K562 (cell line): Measurements from ENCODE around the gene SLC5A6. TPM values are rescaled to one million over a fixed set of nuclear protein-coding genes. Genes with fewer than 3 reads are reported as not detected.
A peak's percentile ranks its signal among the peaks of the same experiment; 100 is the strongest.

Experiments used
- ARID2 ChIP-seq: fragments of 450-650 bp; IDR thresholded peaks from 2 replicates; pipeline ENCODE4 v1.6.1; 2017; ENCODE audit warnings: antibody characterized with exemption, mild to moderate bottlenecking
- ATF7 ChIP-seq: fragments of 450-650 bp; IDR thresholded peaks from 2 replicates; pipeline ENCODE4 v1.7.1; 2014; ENCODE audit warnings: mild to moderate bottlenecking, moderate library complexity
- ELF4 ChIP-seq: fragments of 450-650 bp; formaldehyde crosslinking; IDR thresholded peaks from 2 replicates; pipeline ENCODE4 v1.4.0; 2022; ENCODE audit warnings: missing genetic modification characterization
- KDM5B ChIP-seq: fragments of 200-600 bp; sonication (generic); IDR thresholded peaks from 2 replicates; pipeline ENCODE4 v1.6.1; 2012; ENCODE audit warnings: low read depth, mild to moderate bottlenecking, moderate library complexity, low read length, control low read depth, inconsistent platforms; ENCODE audit not compliant: insufficient replicate concordance
- MAFG ChIP-seq: fragments of 450-650 bp; conservative IDR thresholded peaks from 2 replicates; pipeline ENCODE4 v1.6.1; 2016; ENCODE audit warnings: missing genetic modification characterization, missing compliant biosample characterization
- PTBP1 ChIP-seq: fragments of 200-400 bp; formaldehyde crosslinking; IDR thresholded peaks from 2 replicates; pipeline ENCODE4 v1.6.1; 2017; ENCODE audit warnings: low read depth, low read length
- SAP30 ChIP-seq: fragments of 200-600 bp; sonication (generic); IDR thresholded peaks from 2 replicates; pipeline ENCODE4 v1.6.1; 2012; ENCODE audit warnings: borderline replicate concordance, low read depth, mild to moderate bottlenecking, moderate library complexity, low read length, control low read depth, inconsistent platforms; ENCODE audit not compliant: insufficient read depth, poor library complexity, severe bottlenecking
- SUPT5H ChIP-seq: fragments of 450-650 bp; IDR thresholded peaks from 2 replicates; pipeline ENCODE4 v1.6.1; 2016
- ZNF584 ChIP-seq: fragments of 200-800 bp; sonication (Bioruptor generic); IDR thresholded peaks from 2 replicates; pipeline ENCODE4 v1.6.1; 2016; ENCODE audit warnings: low read depth, mild to moderate bottlenecking, missing genetic modification characterization, missing compliant biosample characterization
- polyA plus RNA-seq, 8 experiments: library from polyadenylated mRNA; depleted of rRNA in 4 of 8; stranded (reverse) in 5 of 8; unstranded in 3 of 8; fragments of >200 nt; fragmentation: Nextera tagmentation in 2 of 8; fragmentation: Illumina TruSeq in 1 of 8; extraction: Ambion mirVana in 2 of 8; extraction: Trizol in 1 of 8; gene quantifications; 2 replicates each; pipeline versions ENCODE4 v1.2.1 to v1.2.3, GENCODE V29; 2011 to 2014; ENCODE audit warnings: inconsistent platforms in 1 of 8, missing spikeins in 1 of 8
- total RNA-seq, 7 experiments: library from RNA; depleted of rRNA in 6 of 7; stranded (reverse); fragments of >200 nt in 6 of 7; fragmentation: Illumina TruSeq in 2 of 7; extraction: Trizol in 2 of 7; gene quantifications; 2 replicates each; pipeline versions ENCODE4 v1.2.1 to v1.2.3, GENCODE V29; 2011 to 2021; ENCODE audit warnings: low replicate concordance in 1 of 7
- TF ChIP-seq, protein P1 (sequence below), 2 experiments: IDR thresholded peaks in 1 of 2; conservative IDR thresholded peaks in 1 of 2; 2 replicates each; pipeline ENCODE4 v1.6.1; 2016; ENCODE audit warnings: low read depth in 2 of 2, mild to moderate bottlenecking in 1 of 2, missing compliant biosample characterization in 1 of 2, missing genetic modification characterization in 1 of 2, moderate library complexity in 1 of 2
- TF ChIP-seq, protein P2 (sequence below): fragments of 450-650 bp; formaldehyde crosslinking; IDR thresholded peaks from 2 replicates; pipeline ENCODE4 v1.4.0; 2020; ENCODE audit warnings: mild to moderate bottlenecking, moderate library complexity
- TF ChIP-seq, protein P3 (sequence below): fragments of 250-450 bp; sonication (Bioruptor Pico); IDR thresholded peaks from 2 replicates; pipeline ENCODE4 v1.5.0; 2022; ENCODE audit warnings: mild to moderate bottlenecking
- TF ChIP-seq, protein P4 (sequence below): sonication (generic); formaldehyde crosslinking; IDR thresholded peaks from 2 replicates; pipeline ENCODE4 v1.8.0; 2022; ENCODE audit warnings: mild to moderate bottlenecking, missing genetic modification reagents
- TF ChIP-seq, protein P5 (sequence below): fragments of 450-650 bp; formaldehyde crosslinking; conservative IDR thresholded peaks from 2 replicates; pipeline ENCODE4 v1.4.0; 2022; ENCODE audit warnings: mild to moderate bottlenecking, missing genetic modification characterization

Gene SLC5A6
- total and polyA plus RNA-seq, 9 of the 15 experiments (the other 6 are each of a cell fraction or from before 2014, with no cell fraction given) = 32.6 to 137 (median 107) TPM

DNA sequence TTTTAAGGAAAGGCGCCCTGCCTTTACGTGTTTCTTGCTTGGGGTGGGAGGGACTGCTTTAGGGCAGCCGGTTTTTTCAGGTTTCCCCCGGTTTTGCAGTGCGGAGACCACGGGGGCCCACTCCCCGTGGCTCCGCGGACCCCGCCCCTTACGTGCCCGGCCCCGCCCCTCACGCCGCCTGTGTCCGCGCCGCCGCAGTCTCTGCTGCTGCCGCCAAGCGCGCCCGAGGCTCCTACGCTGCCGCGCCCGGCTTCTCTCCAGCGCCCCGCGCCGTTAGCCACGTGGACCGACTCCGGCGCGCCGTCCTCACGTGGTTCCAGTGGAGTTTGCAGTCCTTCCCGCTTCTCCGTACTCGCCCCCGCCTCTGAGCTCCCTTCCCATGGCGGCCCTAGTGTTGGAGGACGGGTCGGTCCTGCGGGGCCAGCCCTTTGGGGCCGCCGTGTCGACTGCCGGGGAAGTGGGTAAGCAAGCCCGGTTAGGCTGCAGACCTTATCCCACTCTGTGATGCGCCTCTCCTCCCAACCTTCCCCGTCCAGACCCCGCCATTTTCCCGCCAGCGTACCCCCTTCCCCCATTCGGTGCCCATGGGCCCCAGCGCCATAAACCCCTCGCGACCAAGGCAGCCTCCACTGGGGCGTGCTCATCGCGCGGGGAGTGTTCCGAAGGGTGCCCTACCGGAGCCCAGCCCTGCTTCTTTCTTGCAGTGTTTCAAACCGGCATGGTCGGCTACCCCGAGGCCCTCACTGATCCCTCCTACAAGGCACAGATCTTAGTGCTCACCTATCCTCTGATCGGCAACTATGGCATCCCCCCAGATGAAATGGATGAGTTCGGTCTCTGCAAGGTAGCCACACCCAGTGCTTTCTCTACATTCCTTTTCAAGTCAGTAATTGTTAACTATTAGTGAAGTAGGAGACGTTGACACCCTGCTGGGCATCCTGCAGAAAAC lies 5.4 kb upstream of the SLC5A6 start, which contains the start of gene CAD (continued):
- TF ChIP-seq, protein P1, sequence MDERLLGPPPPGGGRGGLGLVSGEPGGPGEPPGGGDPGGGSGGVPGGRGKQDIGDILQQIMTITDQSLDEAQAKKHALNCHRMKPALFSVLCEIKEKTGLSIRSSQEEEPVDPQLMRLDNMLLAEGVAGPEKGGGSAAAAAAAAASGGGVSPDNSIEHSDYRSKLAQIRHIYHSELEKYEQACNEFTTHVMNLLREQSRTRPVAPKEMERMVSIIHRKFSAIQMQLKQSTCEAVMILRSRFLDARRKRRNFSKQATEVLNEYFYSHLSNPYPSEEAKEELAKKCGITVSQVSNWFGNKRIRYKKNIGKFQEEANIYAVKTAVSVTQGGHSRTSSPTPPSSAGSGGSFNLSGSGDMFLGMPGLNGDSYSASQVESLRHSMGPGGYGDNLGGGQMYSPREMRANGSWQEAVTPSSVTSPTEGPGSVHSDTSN (CRISPR knock-in tag; IDR thresholded peaks at IDR 0.05; ENCODE audit: low read depth) = no peak
- TF ChIP-seq, protein P1 (tag; conservative IDR thresholded peaks at IDR 0.05; ENCODE audit: low read depth) = no peak
- TF ChIP-seq ATF7 (peak; percentile 44; the same call in 1 of the 2 replicates), ARID2 (no peak), ELF4 (no peak), PTBP1 (no peak), SUPT5H (peak; percentile 86), ZNF584 (peak; percentile 53; the same call in 1 of the 2 replicates), KDM5B (peak; percentile 75), SAP30 (peak; percentile 96), MAFG (tag) (no peak)
- TF ChIP-seq, protein P2, sequence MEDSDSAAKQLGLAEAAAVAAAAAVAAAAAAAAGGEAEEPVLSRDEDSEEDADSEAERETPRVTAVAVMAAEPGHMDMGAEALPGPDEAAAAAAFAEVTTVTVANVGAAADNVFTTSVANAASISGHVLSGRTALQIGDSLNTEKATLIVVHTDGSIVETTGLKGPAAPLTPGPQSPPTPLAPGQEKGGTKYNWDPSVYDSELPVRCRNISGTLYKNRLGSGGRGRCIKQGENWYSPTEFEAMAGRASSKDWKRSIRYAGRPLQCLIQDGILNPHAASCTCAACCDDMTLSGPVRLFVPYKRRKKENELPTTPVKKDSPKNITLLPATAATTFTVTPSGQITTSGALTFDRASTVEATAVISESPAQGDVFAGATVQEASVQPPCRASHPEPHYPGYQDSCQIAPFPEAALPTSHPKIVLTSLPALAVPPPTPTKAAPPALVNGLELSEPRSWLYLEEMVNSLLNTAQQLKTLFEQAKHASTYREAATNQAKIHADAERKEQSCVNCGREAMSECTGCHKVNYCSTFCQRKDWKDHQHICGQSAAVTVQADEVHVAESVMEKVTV (CRISPR knock-in tag) = no peak
- TF ChIP-seq, protein P3, sequence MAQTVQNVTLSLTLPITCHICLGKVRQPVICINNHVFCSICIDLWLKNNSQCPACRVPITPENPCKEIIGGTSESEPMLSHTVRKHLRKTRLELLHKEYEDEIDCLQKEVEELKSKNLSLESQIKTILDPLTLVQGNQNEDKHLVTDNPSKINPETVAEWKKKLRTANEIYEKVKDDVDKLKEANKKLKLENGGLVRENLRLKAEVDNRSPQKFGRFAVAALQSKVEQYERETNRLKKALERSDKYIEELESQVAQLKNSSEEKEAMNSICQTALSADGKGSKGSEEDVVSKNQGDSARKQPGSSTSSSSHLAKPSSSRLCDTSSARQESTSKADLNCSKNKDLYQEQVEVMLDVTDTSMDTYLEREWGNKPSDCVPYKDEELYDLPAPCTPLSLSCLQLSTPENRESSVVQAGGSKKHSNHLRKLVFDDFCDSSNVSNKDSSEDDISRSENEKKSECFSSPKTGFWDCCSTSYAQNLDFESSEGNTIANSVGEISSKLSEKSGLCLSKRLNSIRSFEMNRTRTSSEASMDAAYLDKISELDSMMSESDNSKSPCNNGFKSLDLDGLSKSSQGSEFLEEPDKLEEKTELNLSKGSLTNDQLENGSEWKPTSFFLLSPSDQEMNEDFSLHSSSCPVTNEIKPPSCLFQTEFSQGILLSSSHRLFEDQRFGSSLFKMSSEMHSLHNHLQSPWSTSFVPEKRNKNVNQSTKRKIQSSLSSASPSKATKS (CRISPR knock-in tag) = no peak
- TF ChIP-seq, protein P4, sequence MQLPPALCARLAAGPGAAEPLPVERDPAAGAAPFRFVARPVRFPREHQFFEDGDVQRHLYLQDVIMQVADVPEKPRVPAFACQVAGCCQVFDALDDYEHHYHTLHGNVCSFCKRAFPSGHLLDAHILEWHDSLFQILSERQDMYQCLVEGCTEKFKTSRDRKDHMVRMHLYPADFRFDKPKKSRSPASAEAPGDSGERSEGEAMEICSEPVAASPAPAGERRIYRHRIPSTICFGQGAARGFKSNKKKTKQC (CRISPR knock-in tag) = peak; percentile 80
- TF ChIP-seq, protein P5, sequence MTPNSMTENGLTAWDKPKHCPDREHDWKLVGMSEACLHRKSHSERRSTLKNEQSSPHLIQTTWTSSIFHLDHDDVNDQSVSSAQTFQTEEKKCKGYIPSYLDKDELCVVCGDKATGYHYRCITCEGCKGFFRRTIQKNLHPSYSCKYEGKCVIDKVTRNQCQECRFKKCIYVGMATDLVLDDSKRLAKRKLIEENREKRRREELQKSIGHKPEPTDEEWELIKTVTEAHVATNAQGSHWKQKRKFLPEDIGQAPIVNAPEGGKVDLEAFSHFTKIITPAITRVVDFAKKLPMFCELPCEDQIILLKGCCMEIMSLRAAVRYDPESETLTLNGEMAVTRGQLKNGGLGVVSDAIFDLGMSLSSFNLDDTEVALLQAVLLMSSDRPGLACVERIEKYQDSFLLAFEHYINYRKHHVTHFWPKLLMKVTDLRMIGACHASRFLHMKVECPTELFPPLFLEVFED (CRISPR knock-in tag) = no peak
